NCI-H748 treated with DMSO at 0.1 percent for 48 hours (cell line): Measurements from ENCODE around the gene HIGD1B.

Experiments used
- DNase-seq: peaks from one replicate; lab custom pipeline; 2025; lab: John Stamatoyannopoulos, UW

The HIGD1B gene

DNA sequence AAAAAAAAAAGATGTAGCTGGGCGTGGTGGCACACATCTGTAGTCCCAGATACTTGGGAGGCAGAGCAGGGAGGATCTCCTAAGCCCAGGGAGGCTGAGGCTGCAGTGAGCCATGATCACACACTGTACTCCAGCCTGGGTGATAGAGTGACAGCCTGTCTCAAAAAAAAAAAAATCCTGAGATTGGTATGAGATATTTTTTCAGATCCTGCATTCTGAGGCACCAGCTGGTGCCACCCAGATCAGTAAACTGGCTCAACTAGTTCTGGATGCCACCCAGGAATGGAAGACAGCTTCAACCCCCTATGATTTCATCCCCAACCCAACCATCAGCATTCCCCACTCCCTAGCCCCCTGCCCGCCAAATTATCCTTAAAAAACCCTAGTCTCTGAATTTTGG, 10.5 kb upstream of the HIGD1B start:
- DNase-seq: no peak

DNA sequence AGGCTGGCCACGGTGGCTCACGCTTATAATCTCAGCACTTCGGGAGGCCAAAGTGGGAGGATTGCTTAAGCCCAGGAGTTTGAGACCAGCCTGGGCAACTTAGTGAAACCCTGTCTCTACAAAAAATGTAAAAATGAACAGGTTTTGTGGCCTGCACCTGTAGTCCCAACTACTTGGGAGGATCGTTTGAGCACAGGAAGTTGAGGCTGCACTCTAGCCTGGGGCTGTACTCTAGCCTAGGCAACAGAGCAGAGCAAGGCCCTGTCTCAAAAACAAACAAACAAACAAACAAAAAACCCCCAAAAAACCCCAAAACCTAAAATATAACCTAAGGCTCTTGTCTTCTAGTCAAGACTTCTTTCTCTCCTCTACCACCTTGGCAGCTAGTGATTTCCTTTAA, 7.4 kb upstream of the HIGD1B start:
- DNase-seq: no peak

DNA sequence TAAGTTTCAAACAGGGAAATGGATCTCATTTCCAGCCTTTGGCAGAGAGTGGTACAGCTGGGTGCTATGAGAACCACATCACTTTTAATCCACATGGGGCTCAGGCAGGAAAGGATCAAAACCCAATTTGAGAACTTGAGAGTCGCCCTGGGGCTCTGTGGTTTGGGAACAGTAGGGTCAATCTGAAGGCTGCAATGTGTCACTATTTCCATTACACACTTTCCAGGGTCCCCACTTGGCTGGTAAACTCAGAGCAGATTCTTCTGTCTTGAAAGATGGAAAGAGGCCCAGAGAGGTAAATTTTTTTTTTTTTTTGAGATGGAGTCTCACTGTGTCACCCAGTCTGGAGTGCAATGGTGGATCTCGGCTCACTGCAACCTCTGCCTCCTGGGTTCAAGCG, 6.7 kb upstream of the HIGD1B start:
- no peak for DNase-seq

DNA sequence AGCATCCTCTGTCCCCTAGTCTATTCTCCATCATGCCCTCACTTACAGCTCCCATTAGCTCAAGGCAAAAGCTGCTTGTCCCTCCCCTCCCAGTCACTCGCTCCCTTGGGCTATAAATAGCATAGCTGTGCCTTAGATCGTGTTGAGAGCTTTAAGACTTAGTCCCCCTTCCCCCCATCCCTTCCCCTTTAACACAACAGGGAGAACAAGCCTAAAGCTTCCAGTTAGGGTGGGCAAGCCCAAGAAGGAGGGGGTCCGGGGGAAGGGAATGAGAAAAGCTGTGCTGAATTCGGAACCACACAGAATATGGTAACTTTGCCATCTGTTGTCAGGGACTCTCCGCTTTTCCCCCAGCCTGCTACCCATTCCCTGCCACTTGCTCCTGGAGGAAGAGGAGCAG, 4.9 kb upstream of the HIGD1B start:
- no peak for DNase-seq

DNA sequence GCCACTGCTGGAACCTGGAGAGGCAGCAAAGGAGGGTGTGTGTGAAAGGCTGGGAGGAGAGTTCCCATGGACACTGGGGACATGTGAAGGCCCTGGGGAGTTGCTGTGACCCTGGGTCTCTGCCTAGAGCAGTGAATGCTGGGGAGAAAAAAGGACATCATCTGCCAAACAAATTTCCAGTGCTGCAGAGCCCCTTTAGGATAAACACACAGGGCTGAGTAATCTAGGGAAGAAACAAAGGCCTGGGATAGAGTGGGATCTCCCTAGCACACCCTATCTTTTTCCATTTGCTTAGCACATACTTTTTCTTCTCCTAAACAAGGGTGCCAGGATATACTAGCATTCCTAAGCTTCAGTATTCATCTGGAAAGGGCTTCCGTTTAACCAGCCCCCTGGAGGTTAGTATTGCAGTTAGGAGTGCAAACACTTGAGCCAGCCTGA, 3.3 kb upstream of the HIGD1B start:
- DNase-seq: no peak

DNA sequence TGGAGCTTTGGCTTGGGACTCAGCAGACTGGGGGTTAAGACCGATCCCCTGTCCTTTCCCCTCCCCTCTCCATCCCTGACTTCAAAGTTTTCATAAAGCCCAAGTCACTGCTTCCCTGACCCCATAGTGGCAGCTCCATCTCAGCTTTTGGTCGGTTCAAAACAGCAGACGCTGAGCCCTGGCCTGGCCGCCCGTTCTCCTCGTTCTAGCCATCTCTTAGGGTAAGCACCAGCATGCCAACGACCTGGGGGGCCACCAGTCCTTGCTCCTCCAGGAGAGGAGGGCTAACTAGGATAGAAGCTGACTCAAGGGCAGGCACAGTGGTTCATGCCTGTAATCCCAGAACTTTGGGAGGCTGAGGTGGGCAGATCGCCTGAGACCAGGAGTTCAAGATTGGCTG, 1.5 kb upstream of the HIGD1B start:
- no peak for DNase-seq

DNA sequence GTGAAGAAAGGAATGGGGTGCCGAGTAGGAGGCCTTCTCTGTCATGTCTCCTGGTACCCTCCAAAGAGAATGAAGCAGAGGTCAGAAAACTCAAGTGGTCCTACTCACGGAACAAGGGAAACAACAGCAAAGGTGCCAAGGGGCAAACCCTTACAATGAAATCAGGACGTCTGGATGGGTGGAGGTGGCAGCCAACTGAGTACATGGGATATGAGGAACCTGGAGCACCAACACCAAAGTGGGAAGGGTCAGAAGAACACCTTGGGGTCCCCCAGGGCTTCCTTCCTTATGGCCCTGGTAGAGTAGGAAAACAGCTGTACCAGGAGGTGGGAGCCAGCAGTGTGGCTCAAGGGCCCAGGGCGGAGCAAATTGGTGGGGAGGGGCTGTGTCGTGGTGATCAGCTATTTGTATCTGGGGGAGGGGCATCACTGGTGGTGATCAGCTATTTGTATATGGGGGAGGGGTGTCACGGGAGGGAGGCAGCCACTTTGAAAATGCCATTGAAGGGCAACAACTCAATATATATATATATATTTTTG, 643 bp downstream of the HIGD1B start:
- DNase-seq: no peak

DNA sequence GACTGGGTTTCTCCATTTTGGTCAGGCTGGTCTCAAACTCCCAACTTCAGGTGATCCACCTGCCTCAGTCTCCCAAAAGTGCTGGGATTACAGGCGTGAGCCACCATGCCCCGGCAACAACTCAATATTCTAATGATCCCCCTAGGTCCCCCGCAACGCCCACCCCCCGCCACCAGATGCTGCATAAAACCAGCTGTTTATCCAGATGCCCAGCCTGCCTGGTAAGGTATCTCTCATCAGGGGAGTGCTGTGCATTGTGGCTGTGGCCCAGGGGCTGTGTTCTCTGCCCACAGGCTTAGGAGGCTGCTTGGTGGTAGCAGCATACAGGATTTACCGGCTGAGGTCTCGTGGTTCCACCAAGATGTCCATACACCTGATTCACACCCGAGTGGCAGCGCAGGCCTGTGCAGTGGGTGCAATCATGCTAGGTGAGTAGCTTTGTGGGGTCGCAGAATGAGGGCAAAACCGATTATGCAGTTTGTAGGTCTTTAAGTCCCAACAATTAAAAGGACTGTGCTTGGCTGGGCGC, 1.3 kb downstream of the HIGD1B start:
- no peak for DNase-seq

DNA sequence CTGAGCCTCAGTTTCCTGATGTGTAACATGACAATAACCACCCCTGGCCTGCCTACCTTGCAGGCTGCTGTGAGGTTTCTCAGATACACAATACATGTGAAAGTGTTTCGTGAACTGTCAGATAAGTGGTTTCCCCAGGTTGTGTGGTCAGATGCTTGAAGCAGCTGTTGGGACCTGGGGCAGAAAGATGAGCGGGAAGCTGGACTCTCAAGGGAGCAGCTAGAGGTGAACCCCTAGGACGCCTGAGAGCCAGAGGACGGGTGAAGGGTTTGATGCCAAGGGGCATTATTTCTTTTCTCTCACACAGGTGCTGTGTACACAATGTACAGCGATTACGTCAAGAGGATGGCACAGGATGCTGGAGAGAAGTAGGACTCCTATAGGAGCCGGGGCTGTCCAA, 2.3 kb downstream of the HIGD1B start:
- no peak for DNase-seq

DNA sequence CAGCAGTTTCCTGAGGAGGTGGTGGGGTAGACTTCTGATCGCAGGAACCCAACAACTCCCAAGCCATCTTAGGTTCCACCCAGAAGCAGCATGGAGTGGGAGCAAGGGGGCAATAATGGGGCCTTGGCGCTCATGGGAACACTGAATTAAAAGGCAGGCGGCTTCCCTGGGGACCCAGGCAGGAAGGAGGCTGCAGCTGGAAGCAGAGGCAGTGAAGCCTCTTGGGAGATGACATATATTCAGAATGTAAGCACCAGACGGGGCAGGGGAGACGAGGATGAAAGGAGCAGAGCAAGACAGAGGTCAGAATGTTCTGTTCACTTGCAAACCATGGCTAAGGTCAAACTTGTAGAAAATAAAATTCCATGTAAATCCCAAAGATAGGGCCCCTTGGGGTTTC, 2.9 kb downstream of the HIGD1B start:
- DNase-seq: no peak

DNA sequence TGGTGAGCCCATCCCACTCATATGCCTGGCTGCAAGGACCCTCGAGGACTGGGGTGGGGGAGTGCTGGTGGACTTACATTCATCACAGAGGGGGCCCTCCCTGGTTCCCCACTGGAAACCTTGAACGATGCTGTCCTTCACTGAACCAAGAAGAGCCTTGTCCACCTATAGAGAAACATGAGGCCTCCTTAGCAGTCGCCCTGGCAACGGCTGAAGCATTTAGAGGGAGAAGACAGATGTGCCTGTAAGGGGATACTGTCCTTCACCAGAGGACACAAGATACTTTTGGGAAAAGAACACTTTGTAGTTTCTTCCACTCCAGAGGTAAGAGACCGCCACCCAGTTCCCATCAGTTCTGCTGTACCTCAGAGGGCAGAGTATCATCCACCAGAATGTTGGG, 6.5 kb downstream of the HIGD1B start:
- no peak for DNase-seq

DNA sequence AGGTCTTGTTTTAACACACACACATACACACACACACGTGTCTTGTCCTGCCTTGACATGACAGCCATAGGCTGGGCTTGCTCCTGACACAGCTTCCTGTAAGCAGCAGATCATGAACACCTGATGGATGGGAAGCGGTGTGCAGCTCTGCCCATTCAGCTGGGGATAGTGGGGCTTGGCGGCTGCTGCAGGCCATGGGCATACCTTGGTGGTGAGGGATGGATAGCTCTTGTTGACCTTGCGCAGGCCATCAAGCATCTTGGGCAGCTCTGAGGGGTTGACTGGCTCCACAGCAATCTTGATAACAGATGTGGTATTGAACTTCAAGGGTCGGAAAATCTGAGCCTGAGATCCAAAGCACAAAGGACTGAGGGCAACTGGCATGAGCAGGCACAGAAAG, 12.0 kb downstream of the HIGD1B start:
- DNase-seq: no peak

DNA sequence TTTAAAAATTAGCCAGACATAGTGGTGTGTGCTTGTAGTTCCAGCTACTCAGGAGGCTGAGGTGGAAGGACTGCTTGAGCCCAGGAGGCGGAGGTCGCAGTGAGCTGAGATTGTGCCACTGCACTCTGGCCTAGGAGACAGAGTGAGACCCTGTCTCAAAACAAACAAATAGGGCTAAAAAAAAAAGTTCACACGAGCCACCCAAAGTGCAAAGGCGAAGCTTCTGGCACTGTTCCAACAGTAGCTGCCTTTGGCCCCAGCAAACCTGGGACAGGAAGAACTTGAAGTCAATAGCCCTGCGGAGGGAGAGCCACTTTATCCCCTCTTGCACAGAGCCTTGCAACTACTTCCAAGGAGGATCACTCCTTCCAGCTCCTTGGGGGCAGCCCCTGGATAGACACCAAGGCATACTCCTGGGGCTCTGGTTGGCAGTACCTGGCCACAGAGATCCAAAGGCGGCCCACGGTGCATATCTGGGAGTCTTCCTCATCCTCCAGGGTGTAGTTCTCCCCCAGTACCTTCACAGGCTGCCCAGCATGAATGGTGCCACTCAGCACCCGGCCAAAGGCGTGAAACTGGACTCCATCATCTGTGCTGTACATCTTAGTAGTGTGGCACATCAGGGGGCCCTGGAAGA, 14.7 kb downstream of the HIGD1B start:
- DNase-seq: no peak

DNA sequence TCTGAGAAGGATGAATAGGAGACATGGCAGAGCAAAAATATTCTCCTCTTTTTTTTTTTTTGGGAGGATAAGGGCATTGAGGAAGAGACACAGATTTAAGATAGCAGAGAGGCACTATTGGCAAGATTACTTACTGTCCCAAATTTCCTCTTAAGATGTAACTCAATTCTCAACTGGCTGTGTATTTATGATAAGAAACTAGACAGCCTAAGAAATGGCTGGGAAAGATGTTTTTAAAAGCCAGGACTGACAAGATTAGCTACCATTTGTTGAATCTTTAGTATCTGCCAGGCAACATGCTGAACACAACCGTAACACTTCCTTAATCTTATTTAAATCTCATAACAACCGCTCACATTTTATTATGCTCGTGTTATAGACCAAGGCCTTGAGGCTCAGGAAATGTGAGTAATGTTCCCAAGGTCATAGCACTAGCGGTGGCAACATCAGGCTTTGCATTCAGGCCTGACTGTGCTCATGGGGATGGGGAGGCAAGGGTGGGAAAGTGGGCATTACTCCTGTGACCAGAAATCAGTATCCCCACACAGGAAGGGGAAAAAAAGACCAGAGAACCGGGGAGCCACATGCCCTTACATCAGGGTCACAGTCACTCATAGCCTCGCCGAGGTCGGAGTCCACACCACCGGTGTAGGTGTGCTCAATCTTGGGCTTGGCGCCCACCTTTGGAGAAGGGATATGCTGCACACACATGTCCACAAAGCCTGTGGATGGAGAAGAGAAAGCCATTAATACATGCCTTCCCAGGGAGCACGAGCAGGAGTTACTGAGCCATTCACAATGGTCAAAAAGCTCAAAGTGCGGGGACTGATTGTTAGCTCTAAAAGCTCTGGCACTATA, 15.6 kb downstream of the HIGD1B start:
- no peak for DNase-seq

DNA sequence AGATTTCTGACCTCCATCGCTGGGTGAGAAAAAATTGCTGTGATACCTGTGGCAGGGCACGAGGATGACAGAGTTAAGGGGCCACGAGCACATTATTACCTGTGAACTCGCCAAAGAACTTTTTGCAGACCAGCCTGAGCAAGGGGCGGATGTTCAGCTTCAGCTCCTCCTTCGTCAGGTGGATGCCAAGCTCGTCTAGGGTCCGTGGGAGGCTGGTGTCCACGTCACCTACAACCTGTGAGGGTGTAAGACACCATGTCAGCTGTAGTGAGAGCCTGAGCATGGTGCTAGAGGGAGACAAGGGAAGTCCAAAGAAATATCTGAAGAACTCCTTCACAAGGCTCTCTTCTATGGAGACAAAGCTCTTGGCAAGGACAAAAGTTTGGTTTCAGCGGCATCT, 17.1 kb downstream of the HIGD1B start:
- no peak for DNase-seq

DNA sequence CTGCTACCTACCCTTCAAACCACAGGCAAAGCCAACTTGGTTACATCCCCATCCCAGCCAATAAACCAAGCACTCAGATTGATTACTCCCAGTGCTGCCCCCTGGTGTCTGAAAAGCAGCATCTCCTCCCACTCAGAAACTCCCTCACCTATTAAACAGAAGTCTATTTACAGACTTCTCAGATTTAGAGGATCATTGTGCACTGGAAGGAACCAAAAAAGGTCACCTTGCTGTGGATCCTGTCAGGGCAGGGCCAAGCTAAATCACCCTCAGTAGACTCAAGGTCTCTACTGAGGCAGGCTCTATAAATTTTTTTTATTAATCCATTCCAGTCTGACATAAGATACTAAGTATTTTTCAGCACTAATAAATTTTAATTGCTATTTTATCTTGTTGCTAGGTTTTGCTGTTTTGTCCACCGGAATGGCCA, 17.6 kb downstream of the HIGD1B start:
- peak; percentile 20 for DNase-seq

DNA sequence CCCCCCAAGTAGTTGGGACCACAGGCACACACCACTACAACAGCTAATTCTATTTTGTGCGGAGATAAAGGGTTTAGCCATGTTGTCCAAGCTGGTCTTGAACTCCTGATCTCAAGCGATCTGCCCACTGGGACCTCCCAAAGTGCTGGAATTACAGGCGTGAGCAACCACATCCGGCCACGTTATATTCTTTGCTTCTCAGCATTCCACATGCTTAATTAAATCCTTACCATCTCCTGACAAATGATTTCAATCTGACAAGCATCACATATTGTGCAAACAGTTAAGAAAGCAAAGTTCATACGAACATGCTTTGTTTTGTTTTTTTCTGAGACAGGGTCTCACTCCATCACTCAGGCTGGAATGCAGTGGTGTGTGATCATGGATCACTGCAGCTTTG, 18.2 kb downstream of the HIGD1B start:
- no peak for DNase-seq

DNA sequence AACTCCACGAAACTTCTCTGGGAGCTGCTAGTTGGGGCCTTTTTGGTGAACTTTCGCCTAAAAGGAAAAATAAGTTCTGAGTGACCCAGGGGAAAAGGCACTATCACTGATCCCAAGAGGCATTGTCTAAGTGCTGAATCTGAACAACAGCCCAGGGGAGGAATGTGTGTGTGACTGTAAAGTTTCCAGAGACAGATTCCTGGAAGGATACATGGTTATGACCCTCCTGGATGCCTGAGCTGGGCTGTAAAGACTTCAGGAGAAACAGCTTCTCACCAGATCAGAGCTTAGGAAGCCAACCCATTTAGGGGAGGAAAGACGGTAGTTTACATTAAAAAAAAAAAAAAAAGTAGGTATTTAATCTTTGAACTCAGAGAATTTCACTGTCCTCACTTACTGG, 20.2 kb downstream of the HIGD1B start:
- no peak for DNase-seq

DNA sequence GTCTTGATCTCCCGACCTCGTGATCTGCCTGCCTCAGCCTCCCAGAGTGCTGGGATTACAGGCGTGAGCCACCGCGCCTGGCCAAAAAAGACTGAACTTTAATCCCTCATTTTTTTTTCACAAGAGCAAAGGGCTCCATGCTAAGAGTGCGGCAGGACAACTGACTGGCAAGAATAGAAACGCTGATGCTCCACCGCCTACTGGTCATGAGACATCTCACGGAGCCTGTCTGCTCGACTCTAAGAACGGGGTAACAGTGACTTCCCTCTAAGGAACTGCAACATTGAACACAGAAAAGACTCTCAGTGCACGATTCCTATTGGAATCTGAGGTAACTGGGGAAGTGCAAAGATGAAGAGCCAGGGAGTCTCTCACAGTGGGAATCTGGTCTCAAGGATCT, 23.9 kb downstream of the HIGD1B start:
- no peak for DNase-seq

DNA sequence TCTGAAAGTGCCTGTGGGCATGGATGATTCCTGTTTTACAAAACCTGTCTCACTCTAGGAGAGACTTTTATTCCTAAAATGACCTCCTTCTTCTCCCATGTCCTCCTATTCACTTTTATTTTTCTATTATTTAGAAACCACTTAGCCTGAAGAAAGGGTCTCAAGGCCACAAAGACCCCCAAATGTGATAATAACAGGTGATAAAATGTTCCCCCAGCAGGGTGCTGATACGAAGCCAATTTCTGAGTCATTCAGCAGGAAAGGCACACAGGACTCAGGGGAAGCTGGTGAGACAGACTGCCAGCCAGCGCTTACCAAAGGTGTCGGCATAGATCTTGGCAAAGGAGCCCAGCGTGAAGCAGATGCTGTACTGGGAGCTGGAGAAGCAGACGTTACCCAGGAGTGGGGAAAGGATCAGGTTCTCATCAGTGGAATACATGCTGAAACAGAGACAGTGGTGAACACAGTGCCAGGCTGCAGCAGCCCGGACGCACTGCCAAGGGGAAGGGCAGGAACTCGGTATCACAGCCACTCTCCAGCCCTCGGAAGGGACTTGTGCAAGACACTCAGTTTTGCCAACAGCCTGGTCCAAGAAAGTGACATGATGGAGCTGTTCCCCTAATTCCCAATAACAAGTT, 24.6 kb downstream of the HIGD1B start:
- peak; percentile 78 for DNase-seq

DNA sequence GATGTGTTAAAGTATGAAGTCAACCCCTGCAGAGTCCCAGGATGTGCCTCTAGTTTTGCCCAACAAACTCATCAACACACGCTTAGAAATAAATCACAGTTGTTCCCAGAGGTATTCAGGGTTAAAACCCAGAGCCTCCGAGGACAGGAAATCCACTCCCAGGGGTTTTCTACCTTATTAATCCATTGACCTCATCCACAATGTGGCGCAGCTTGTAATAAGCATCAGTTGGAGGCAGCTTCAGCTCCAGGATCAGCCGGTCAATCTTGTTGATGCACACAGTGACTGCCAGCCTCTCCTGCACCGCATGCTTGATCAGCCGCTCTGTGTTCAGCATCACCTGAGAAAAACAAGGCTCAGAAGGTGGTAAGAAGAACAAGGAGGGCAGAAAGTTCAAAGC, 28.1 kb downstream of the HIGD1B start:
- no peak for DNase-seq

DNA sequence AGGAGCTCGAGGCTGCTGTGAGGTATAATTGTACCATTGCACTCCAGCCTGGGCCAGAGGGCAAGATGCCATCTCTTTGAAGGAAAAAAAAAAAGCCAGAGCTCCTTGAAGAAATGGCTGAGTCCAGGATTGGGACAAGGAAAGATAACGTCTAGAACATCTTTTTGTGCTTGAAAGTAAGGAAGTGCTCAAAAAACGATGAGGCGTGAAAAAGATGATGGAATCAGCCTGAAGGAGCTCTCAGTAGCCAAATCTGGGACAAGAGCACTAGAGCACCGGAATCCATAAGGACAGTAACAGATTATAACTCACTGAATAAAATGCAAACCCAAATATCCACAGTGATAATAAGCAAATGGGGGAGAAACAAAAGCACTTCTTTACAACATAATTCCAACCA, 29.4 kb downstream of the HIGD1B start:
- DNase-seq: no peak
